ENCODE results near the gene KCNQ5.

GRCh38 chr6:72617721-72618120 is 4.1 kb upstream of the KCNQ5 start:
- TF ChIP-seq ZNF660 (tag by site-specific recombination; IDR thresholded peaks at IDR 0.05) (no peak), YY1 (tag by site-specific recombination; IDR thresholded peaks at IDR 0.05) (no peak), PATZ1 (tag by site-specific recombination; IDR thresholded peaks at IDR 0.05) (no peak), HOXA7 (CRISPR knock-in tag; IDR thresholded peaks at IDR 0.05; ENCODE audit: borderline replicate concordance) (no peak), ZNF175 (tag by site-specific recombination; IDR thresholded peaks at IDR 0.05) (no peak)
- TF ChIP-seq, protein P1, sequence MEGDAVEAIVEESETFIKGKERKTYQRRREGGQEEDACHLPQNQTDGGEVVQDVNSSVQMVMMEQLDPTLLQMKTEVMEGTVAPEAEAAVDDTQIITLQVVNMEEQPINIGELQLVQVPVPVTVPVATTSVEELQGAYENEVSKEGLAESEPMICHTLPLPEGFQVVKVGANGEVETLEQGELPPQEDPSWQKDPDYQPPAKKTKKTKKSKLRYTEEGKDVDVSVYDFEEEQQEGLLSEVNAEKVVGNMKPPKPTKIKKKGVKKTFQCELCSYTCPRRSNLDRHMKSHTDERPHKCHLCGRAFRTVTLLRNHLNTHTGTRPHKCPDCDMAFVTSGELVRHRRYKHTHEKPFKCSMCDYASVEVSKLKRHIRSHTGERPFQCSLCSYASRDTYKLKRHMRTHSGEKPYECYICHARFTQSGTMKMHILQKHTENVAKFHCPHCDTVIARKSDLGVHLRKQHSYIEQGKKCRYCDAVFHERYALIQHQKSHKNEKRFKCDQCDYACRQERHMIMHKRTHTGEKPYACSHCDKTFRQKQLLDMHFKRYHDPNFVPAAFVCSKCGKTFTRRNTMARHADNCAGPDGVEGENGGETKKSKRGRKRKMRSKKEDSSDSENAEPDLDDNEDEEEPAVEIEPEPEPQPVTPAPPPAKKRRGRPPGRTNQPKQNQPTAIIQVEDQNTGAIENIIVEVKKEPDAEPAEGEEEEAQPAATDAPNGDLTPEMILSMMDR (tag by site-specific recombination; IDR thresholded peaks at IDR 0.05), result no peak
- TF ChIP-seq, protein P2, sequence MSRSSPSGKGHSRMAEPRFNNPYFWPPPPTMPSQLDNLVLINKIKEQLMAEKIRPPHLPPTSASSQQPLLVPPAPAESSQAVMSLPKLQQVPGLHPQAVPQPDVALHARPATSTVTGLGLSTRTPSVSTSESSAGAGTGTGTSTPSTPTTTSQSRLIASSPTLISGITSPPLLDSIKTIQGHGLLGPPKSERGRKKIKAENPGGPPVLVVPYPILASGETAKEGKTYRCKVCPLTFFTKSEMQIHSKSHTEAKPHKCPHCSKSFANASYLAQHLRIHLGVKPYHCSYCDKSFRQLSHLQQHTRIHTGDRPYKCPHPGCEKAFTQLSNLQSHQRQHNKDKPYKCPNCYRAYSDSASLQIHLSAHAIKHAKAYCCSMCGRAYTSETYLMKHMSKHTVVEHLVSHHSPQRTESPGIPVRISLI (tag by site-specific recombination; IDR thresholded peaks at IDR 0.05), result no peak

Data from HEK293 (cell line).